ENCODE results near the gene MCTP1.

MCTP1 gene

DNA sequence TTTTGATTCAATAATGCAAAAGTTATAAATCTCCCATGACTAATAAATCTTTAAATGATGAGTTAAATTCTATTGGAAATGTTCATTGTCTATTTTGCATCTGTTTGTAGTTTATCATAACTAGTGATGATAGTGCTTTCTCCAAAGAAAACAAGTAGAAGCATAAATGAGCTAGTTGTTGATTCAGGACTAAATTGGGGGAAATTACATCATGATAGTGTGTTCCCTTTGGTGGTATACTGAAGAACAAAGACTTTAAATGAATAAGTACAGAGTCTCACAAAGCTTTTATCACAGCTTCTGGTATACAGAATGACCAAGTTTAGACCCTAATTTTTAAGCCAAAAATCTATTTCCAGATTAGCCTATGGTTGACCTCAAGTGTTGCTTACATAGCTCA is 173.8 kb downstream of the MCTP1 start:
- Histone ChIP-seq H3K4me1 (ENCODE audit: control insufficient read depth, low read depth, low read length) (peaks cover 10% of the 10 kb centered on the region), H3K4me3 (ENCODE audit: low read length) (no peak overlapping the region), H3K9ac (ENCODE audit: low read length) (no peak overlapping the region), H3K9me3 (ENCODE audit: control insufficient read depth, low read depth, low read length) (no peaks in the 10 kb centered on the region), H3K27me3 (ENCODE audit: control insufficient read depth, insufficient read depth, low read length) (no peaks in the 10 kb centered on the region), H3K36me3 (ENCODE audit: control insufficient read depth, low read depth, low read length) (no peaks in the 10 kb centered on the region), H3K27ac (ENCODE audit: low read length) (no peak overlapping the region)

DNA sequence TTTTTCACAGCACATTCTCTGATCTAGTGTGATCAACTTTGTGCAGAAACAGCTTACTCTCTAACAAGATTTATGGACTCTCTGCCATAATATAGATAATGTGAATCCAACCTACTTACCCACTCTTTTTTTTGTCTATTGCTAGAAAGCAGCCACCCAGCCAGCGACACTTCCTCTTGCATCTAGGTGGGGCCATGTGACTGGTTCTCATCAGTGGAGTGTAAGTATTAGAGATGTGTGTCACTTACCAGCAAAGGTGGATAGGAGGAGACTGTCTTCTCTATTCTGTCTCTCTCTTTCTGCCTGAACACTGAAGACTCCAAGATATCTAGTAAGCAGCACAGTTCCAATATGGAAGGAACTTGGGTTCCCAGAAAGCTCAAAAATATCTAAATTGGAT is 174.8 kb downstream of the MCTP1 start:
- Histone ChIP-seq H3K4me3 (ENCODE audit: low read length) (no peak overlapping the region), H3K9me3 (ENCODE audit: control insufficient read depth, low read depth, low read length) (no peaks in the 10 kb centered on the region), H3K9ac (ENCODE audit: low read length) (no peak overlapping the region), H3K27ac (ENCODE audit: low read length) (no peak overlapping the region), H3K27me3 (ENCODE audit: control insufficient read depth, insufficient read depth, low read length) (no peaks in the 10 kb centered on the region), H3K4me1 (ENCODE audit: control insufficient read depth, low read depth, low read length) (peaks cover 10% of the 10 kb centered on the region), H3K36me3 (ENCODE audit: control insufficient read depth, low read depth, low read length) (no peaks in the 10 kb centered on the region)

DNA sequence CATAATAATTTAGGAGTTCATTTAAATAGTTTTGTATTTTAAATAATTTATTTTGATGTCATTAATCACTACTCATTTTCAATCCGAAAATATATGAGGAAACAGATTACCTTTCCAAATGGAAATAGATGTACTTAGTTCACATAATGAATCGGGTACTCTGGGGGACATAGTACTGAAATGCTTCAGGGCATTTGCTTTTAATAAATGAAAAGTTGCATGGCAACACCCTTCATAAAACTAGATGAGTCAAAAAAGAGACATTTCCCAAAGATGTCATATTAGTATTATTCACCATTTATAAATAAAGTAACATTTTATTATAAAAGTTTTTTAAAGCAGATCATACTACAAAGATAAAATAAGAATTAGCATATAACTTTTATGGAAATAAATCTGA is 177.8 kb downstream of the MCTP1 start:
- Histone ChIP-seq H3K36me3 (ENCODE audit: control insufficient read depth, low read depth, low read length) (no peaks in the 10 kb centered on the region), H3K27me3 (ENCODE audit: control insufficient read depth, insufficient read depth, low read length) (no peaks in the 10 kb centered on the region), H3K9me3 (ENCODE audit: control insufficient read depth, low read depth, low read length) (no peaks in the 10 kb centered on the region)

DNA sequence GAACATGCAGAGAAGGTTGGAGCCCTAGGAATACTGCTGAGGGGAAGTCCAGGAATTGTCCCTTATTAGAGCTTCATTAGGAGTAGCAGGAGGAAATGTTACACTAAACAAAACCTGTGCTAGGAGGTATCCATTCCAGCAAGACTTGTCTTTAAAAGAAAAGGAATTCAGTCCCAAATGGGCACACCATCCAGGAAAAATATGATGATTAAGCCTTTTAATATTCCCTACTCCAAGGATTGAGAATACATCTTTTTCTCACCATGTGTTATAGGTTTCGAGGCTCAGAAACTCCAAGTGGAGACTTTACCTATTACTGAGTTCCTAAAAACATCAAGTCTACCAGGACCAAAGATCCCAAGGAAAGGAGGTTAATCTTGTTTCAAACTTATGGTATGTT is 179.3 kb downstream of the MCTP1 start:
- Histone ChIP-seq H3K9ac (ENCODE audit: low read length) (no peak overlapping the region), H3K4me1 (ENCODE audit: control insufficient read depth, low read depth, low read length) (no peaks in the 10 kb centered on the region), H3K36me3 (ENCODE audit: control insufficient read depth, low read depth, low read length) (no peaks in the 10 kb centered on the region), H3K27me3 (ENCODE audit: control insufficient read depth, insufficient read depth, low read length) (no peaks in the 10 kb centered on the region), H3K9me3 (ENCODE audit: control insufficient read depth, low read depth, low read length) (no peaks in the 10 kb centered on the region), H3K4me3 (ENCODE audit: low read length) (no peak overlapping the region), H3K27ac (ENCODE audit: low read length) (no peak overlapping the region)

More for the DNA sequence above, 177.8 kb downstream of the MCTP1 start:
- no peak overlapping the region for H3K27ac ChIP-seq (ENCODE audit: low read length)
- H3K4me3 ChIP-seq (ENCODE audit: low read length), result no peak overlapping the region
- H3K9ac ChIP-seq (ENCODE audit: low read length), result no peak overlapping the region
- H3K4me1 ChIP-seq (ENCODE audit: control insufficient read depth, low read depth, low read length), result no peaks in the 10 kb centered on the region

DNA sequence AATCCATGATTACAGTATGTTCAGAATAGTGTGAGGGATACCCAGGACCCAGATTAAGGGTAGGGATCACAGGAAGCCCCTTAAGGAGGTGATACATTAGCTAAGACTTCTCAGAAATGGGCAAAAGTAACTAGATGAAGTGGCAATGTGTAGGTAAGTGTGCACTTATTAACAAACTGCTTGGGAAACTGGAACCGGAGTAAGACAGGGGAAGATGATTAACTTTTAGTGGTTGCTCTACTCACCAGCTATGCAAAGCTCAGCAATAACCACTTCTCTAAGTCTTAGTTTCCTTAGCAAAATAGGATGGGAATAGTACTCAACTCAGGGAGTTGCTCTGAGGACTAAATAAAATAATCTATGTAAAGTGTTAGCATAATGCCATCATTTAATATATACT is 182.2 kb downstream of the MCTP1 start:
- Histone ChIP-seq H3K4me3 (ENCODE audit: low read length) (no peak overlapping the region), H3K4me1 (ENCODE audit: control insufficient read depth, low read depth, low read length) (no peaks in the 10 kb centered on the region), H3K27ac (ENCODE audit: low read length) (no peak overlapping the region)

DNA sequence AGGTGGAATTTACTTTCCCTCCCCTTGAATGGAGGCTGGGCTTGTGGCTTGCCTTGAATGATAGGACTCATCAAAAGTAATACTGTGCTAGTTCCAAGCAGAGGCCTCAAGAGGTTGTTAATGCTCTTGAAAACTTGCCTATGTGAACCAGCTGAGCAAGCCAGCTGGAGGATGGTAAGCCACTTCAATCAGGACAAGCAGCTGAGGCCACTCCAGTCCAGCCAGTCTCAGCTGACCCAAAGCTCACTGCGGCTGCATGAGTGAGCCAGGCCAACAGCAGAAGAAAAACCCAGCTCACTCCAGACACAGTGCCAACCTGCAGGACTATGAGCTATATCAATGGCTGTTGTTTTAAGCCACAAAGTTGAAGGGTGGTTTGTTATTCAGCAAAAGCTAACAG is 182.8 kb downstream of the MCTP1 start:
- no peak overlapping the region for H3K4me3 ChIP-seq (ENCODE audit: low read length)
- H3K9me3 ChIP-seq (ENCODE audit: control insufficient read depth, low read depth, low read length), result no peaks in the 10 kb centered on the region
- H3K27me3 ChIP-seq (ENCODE audit: control insufficient read depth, insufficient read depth, low read length), result no peaks in the 10 kb centered on the region
- H3K36me3 ChIP-seq (ENCODE audit: control insufficient read depth, low read depth, low read length), result no peaks in the 10 kb centered on the region
- H3K4me1 ChIP-seq (ENCODE audit: control insufficient read depth, low read depth, low read length), result no peaks in the 10 kb centered on the region
- H3K9ac ChIP-seq (ENCODE audit: low read length), result no peak overlapping the region
- H3K27ac ChIP-seq (ENCODE audit: low read length), result no peak overlapping the region

More for the DNA sequence above, 182.2 kb downstream of the MCTP1 start:
- Histone ChIP-seq H3K9ac (ENCODE audit: low read length) (no peak overlapping the region), H3K9me3 (ENCODE audit: control insufficient read depth, low read depth, low read length) (no peaks in the 10 kb centered on the region), H3K36me3 (ENCODE audit: control insufficient read depth, low read depth, low read length) (no peaks in the 10 kb centered on the region), H3K27me3 (ENCODE audit: control insufficient read depth, insufficient read depth, low read length) (no peaks in the 10 kb centered on the region)

DNA sequence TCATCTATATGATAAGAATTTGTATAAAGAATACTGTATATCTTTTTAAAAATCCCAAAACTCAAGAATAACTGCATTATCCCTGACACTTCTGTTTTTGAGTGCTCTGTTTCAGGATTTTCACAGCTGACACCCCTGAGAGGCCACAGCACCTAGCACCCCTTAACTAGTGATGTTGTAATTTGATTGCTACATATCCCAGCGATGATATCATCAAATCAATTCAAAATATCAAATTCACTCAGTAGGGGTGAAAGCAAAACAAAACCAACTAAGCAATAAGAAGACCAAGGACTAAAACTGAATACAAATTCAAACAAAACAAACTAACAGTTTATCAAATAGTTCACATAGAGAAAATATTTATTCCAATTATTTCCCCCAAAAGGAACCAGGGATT is 184.3 kb downstream of the MCTP1 start:
- H3K4me3 ChIP-seq (ENCODE audit: low read length), result no peak overlapping the region
- no peaks in the 10 kb centered on the region for H3K27me3 ChIP-seq (ENCODE audit: control insufficient read depth, insufficient read depth, low read length)
- no peak overlapping the region for H3K27ac ChIP-seq (ENCODE audit: low read length)
- no peaks in the 10 kb centered on the region for H3K36me3 ChIP-seq (ENCODE audit: control insufficient read depth, low read depth, low read length)
- H3K9ac ChIP-seq (ENCODE audit: low read length), result no peak overlapping the region
- H3K9me3 ChIP-seq (ENCODE audit: control insufficient read depth, low read depth, low read length), result no peaks in the 10 kb centered on the region
- H3K4me1 ChIP-seq (ENCODE audit: control insufficient read depth, low read depth, low read length), result no peaks in the 10 kb centered on the region

DNA sequence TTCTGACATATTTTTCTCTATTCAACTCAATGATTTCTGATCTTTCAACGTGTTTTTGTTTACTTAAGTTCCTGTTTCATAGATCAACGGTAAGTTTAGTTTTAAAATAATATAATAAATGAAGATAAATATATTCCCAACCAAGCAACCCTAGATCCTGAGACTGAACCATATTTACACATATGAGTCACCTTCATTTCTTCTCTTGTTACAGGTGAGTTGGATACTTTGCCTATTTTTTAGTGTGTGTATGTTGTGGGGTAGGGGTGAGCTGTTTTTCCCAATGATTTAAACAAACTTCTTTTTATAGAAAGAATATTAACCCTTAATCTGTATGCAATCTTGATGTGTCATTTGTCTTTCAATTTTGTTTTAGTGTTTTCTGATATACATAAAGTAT is 186.9 kb downstream of the MCTP1 start:
- no peak overlapping the region for H3K27ac ChIP-seq (ENCODE audit: low read length)
- no peak overlapping the region for H3K9ac ChIP-seq (ENCODE audit: low read length)
- no peaks in the 10 kb centered on the region for H3K9me3 ChIP-seq (ENCODE audit: control insufficient read depth, low read depth, low read length)
- H3K4me3 ChIP-seq (ENCODE audit: low read length), result no peak overlapping the region
- H3K36me3 ChIP-seq (ENCODE audit: control insufficient read depth, low read depth, low read length), result no peaks in the 10 kb centered on the region
- peaks cover 7% of the 10 kb centered on the region for H3K4me1 ChIP-seq (ENCODE audit: control insufficient read depth, low read depth, low read length)
- no peaks in the 10 kb centered on the region for H3K27me3 ChIP-seq (ENCODE audit: control insufficient read depth, insufficient read depth, low read length)

DNA sequence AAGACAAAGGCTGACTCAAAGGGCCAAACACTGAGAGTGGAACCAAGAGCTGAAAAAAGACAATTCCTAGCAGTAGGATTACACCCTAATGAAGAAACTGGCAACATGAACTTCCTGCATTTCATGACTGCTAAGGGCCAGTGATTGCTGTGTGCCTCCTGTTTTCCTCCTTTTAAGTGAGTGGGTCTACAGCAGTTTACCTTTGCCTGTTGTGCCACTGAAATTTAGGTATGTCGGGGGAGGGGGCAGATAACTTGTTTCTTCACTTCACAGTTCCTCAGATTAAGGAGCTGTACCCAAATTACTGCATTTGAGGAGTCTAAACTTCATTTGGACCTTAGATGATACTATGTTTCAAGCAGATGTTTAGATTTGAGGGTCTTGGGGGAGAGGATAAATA is 191.7 kb downstream of the MCTP1 start:
- H3K9ac ChIP-seq (ENCODE audit: low read length), result no peak overlapping the region
- H3K36me3 ChIP-seq (ENCODE audit: control insufficient read depth, low read depth, low read length), result no peaks in the 10 kb centered on the region
- no peak overlapping the region for H3K27ac ChIP-seq (ENCODE audit: low read length)
- no peaks in the 10 kb centered on the region for H3K9me3 ChIP-seq (ENCODE audit: control insufficient read depth, low read depth, low read length)
- no peak overlapping the region for H3K4me3 ChIP-seq (ENCODE audit: low read length)
- H3K4me1 ChIP-seq (ENCODE audit: control insufficient read depth, low read depth, low read length), result peaks cover 12% of the 10 kb centered on the region
- no peaks in the 10 kb centered on the region for H3K27me3 ChIP-seq (ENCODE audit: control insufficient read depth, insufficient read depth, low read length)

DNA sequence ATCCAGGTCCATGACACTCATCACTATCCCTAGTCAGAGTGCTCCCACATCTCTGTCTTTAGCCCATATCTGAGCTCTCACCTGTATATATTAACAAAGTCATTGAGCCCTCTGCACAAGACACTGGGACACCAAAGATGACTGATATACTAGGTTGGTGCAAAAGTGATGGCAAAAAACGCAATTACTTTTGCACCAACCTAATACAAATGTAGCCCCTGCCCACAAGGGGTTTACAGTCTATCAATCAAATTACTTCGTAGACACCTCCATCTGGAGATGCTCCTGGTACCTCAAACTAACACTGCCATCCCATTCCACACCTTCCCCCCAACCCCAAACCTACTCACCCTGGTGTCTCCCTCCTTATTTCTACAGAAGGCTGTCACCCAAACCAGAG is 194.1 kb downstream of the MCTP1 start:
- Histone ChIP-seq H3K36me3 (ENCODE audit: control insufficient read depth, low read depth, low read length) (no peaks in the 10 kb centered on the region), H3K27ac (ENCODE audit: low read length) (no peak overlapping the region), H3K9ac (ENCODE audit: low read length) (no peak overlapping the region), H3K4me1 (ENCODE audit: control insufficient read depth, low read depth, low read length) (peaks cover 12% of the 10 kb centered on the region), H3K27me3 (ENCODE audit: control insufficient read depth, insufficient read depth, low read length) (no peaks in the 10 kb centered on the region), H3K4me3 (ENCODE audit: low read length) (no peak overlapping the region), H3K9me3 (ENCODE audit: control insufficient read depth, low read depth, low read length) (no peaks in the 10 kb centered on the region)

DNA sequence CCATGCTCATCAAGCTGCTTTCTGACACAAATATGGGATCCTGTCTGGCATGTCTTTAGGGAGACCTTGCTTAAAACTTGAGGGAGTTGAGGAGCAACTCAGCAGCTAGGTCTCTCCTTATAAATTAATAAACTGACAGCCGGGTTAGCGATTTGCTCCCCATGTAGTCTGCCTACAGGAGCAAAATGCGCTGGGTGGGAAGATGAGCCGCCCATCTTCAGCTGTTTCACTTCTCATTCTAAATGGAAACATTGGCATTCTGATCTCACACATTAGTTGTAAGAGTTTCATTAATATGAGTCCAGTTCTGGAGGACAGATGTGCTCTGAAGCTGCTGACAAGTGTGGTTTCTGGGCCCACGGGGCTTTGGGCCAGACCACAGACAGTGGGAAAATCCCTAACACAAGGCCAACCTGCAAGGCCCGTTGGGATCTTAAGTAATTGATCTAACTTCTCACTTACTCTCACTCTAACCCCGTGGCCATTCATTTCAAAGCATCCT is 197.0 kb downstream of the MCTP1 start:
- Histone ChIP-seq H3K9me3 (ENCODE audit: control insufficient read depth, low read depth, low read length) (no peaks in the 10 kb centered on the region), H3K36me3 (ENCODE audit: control insufficient read depth, low read depth, low read length) (no peaks in the 10 kb centered on the region), H3K4me1 (ENCODE audit: control insufficient read depth, low read depth, low read length) (peaks cover 3% of the 10 kb centered on the region), H3K4me3 (ENCODE audit: low read length) (no peak overlapping the region), H3K27ac (ENCODE audit: low read length) (no peak overlapping the region), H3K27me3 (ENCODE audit: control insufficient read depth, insufficient read depth, low read length) (no peaks in the 10 kb centered on the region), H3K9ac (ENCODE audit: low read length) (no peak overlapping the region)

DNA sequence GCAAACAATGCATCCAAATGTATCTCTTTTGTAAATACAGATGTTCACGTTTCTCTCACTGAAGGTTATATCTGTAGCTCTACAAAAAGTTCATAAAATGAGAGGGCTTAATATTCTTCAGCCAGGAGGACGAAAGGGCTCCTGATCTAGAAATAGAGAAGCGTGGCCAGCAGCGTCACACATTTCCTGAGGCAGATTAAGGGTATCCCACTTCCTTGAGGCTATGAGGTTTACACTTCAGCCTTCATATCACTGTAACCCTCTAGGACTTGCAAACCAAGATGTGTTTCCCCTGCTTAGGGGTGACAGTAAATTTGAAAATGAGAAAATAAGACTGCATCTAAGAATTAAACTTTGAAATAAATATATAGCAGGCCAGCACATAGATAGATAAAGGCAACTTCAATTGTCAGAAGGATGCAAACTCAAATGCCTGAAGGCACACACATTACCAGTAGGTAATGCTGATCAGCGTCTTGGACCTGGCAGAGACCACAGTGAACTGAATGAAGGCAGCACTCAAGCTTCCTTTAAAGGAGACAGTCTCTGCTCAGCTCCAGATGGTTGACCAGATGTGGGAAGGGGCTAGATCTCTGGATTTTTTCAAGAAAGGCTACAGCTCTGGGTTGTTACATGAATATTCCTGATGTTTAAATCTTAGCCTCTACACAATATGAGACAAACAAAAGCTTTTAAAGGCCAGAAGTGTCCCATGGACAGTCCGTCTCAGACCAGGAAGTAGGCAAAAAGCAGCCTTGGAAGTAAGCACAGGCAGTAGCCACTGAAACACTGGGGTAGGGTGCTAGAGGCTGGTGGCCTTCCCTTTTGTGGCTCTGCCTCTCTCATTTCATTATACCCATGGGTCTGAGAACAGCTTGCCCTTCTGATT is 197.7 kb downstream of the MCTP1 start:
- no peaks in the 10 kb centered on the region for H3K27me3 ChIP-seq (ENCODE audit: control insufficient read depth, insufficient read depth, low read length)
- H3K4me3 ChIP-seq (ENCODE audit: low read length), result no peak overlapping the region
- H3K27ac ChIP-seq (ENCODE audit: low read length), result no peak overlapping the region
- no peak overlapping the region for H3K9ac ChIP-seq (ENCODE audit: low read length)
- H3K9me3 ChIP-seq (ENCODE audit: control insufficient read depth, low read depth, low read length), result no peaks in the 10 kb centered on the region
- peaks cover 1% of the 10 kb centered on the region for H3K4me1 ChIP-seq (ENCODE audit: control insufficient read depth, low read depth, low read length)
- no peaks in the 10 kb centered on the region for H3K36me3 ChIP-seq (ENCODE audit: control insufficient read depth, low read depth, low read length)

Data from iPS-18a (cell line).